IMR-90 (cell line): ENCODE results near the gene RHBDF1.

Experiments used
- CTCF ChIP-seq: conservative IDR thresholded peaks from 2 replicates; pipeline ENCODE4 v1.5.1; 2012; ENCODE audit warnings: mild to moderate bottlenecking, low read depth, low read length, improper control_type of control experiment
- POLR2A ChIP-seq: IDR thresholded peaks from 2 replicates; pipeline ENCODE4 v1.6.1; 2012; ENCODE audit warnings: mild to moderate bottlenecking, low read depth, low read length
- RAD21 ChIP-seq: IDR thresholded peaks from 2 replicates; pipeline ENCODE4 v1.6.1; 2012; ENCODE audit warnings: low read length, improper control_type of control experiment
- SMC3 ChIP-seq: fragments of 150-350 bp; IDR thresholded peaks from 2 replicates; pipeline ENCODE4 v1.6.1; 2016; ENCODE audit warnings: low read depth, mild to moderate bottlenecking, antibody characterized with exemption, low read length, moderate library complexity

GRCh38 chr16:83060-83603, 10.7 kb upstream of the RHBDF1 start:
- no peak for TF ChIP-seq CTCF
- TF ChIP-seq SMC3: no peak
- TF ChIP-seq POLR2A: no peak
- TF ChIP-seq RAD21: no peak
